ENCODE measurements around the gene TRIP13.
A peak's percentile ranks its signal among the peaks of the same experiment; 100 is the strongest.
"Not testable (repeated sequence)": the region's sequence is repeated elsewhere in the genome, so short reads cannot be mapped to it uniquely, and the experiment has no call there.

TRIP13 gene

DNA sequence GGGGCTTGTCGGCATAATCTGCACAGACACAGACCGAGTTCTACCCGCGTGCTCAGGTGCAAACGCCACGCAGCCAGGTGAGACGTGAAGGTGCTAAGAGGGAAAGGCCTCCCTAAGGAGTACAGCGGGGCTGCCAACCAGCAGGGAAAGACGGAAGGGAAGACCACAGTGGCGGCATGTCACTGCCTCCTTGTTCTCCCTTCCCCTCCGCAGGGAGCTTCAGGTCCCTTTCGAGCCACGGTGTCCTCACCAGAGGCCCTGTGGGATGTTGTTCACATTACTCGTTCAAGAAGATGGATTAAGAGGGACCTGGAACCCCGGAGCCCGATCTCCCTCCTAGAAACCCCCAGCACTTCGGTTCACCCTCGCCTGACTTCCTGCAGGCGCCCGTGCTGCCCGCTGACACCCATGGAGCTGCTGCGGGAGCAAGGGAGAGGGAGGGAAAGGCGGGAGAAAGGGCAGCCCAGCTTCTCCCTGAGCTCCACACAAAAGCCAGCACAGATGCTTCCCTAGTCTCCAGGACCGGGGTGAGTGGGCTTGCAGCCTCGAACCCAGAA lies 769 bp upstream of the TRIP13 start:
- no peak for DNase-seq (ENCODE audit: low read depth)

DNA sequence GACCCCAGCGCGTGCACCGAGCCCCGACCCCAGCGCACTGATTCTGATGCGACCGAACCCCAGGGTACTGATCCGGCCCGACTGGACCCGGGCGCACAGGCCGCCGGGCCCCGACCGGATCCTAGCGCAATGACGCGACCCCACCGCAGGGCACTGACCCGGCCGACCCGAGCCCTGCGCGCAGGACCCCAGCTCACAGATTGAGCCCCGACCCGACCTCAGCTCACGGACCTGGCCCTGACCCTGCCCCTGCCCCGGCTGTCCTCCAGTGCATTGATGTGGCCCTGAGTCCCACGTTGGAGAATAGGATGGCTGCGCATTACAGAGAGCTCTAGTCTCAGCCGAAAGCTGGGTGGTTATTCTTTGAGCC lies 438 bp downstream of the TRIP13 start:
- DNase-seq (ENCODE audit: low read depth), result no peak

DNA sequence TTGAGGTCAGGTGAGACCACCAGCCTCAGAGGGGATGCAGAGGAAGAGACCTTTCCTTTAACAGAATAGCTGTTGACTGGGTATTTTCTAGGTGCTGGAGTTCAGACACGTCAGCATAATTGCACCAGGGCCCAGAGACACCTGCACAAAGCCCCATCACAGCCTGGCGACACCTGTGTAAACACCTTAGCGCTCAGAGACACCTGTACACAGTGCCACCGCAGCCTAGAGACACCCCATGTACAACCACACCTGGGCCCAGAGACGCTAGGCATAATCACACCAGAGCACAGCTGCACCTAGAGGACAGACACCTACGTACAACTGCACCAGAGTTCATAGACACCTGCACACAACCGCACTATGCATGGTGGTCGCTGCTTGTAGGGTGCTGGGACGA lies 1.0 kb downstream of the TRIP13 start:
- DNase-seq (ENCODE audit: low read depth), result no peak

DNA sequence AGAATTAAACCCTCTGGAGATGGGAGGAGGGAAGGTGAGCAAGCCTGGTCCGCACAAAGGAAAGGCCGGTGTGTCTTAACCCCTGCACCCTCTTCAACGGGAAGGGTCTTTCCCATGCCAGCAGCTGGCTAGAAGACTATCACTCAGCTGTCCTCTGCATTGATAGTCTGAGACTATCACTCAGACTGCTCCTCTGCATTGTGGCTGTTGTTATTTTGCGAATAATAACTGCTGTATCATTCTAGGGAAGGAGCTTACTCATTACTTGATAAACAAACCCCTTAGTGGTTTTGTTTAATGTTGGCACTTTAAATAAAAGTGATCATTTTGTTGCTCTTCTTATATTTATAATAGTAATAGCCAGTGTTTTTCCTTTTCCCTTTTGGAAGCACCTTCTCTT lies 8.1 kb downstream of the TRIP13 start:
- no peak for DNase-seq (ENCODE audit: low read depth)

DNA sequence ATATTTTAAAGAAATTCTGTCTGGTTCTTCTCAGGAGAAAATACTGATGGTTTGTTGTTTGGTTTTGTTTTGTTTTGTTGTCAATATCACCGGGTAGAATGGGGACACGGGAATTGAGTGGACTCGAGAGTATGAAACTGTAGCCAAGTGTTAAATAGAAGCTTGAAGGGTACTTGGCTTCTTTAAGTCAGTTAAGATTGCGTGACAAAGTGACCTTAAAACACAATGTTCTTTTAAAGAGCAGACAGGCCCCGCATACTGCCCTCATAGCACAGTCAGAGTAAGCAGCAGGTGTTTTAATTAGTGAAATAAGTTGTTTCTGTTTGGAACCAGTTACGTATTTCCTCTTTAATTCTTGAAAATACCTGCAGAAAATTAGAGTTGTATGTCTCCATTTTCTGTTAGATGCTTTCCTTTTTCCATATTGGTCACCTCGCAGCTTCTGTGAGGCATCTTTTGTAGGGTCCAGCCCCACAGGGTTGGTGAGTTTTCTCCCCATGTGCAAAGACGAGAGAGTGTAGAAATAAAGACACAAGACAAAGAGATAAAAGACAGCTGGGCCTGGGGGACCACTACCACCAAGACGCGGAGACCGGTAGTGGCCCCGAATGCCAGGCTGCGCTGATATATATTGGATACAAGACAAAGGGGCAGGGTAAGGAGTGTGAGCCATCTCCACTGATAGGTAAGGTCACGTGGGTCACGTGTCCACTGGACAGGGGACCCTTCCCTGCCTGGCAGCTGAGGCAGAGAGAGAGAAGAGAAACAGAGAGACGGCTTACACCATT lies 9.6 kb downstream of the TRIP13 start:
- no peak for DNase-seq (ENCODE audit: low read depth)

- no peak for DNase-seq (ENCODE audit: low read depth)
Observed at GRCh38 chr5:903756-904096, 11.0 kb downstream of the TRIP13 start.

DNA sequence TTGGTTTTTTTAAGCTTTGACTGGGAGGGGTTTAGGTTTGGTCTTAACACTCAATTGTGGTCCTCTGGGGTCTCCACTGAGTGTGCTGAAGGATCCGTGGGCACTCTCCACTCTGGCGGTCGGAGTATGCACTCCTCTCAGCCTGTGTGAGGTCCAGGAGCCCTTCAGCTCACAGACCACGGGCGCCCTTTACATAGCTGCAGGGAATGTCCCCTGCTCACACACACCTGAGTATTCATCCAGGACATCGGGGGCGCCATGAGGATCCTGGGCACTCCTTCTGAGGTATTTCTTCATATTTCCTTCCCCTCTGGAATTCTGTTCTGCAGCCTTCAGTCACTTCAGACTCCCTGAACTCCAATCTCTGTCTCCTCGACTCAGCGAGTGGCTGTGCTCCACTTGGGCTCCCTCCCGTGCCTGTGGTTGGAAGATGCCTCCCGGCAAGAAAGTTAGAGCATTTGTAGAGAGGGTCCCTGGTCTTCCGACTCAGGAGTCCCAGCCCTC lies 12.5 kb downstream of the TRIP13 start:
- no peak for DNase-seq (ENCODE audit: low read depth)

- no peak for DNase-seq (ENCODE audit: low read depth)
Observed at GRCh38 chr5:907366-907910, 14.8 kb downstream of the TRIP13 start.

DNA sequence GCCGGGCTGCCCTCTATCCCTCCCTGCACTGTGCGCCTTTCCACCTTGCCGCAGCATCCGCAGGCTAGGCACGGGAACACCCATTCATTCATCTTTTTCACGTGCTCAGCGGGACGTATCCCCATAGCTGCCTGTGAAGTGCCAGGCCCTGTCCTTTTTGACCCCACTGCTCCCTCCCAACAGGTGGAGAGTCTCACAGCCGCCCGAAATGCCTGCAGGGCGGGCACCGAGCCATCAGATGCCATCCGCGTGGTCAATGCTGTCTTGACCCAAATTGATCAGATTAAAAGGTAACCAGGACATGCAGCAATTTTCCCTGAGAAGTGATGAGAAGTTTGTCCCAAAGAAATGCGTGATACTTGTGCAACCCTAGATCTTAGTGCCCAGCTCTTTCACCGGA lies 15.5 kb downstream of the TRIP13 start:
- DNase-seq (ENCODE audit: low read depth), result no peak

GRCh38 chr5:909086-909485 lies 16.4 kb downstream of the TRIP13 start:
- no peak for DNase-seq (ENCODE audit: low read depth)

- DNase-seq (ENCODE audit: low read depth), result no peak
Observed at GRCh38 chr5:909994-910768, 17.5 kb downstream of the TRIP13 start.

DNA sequence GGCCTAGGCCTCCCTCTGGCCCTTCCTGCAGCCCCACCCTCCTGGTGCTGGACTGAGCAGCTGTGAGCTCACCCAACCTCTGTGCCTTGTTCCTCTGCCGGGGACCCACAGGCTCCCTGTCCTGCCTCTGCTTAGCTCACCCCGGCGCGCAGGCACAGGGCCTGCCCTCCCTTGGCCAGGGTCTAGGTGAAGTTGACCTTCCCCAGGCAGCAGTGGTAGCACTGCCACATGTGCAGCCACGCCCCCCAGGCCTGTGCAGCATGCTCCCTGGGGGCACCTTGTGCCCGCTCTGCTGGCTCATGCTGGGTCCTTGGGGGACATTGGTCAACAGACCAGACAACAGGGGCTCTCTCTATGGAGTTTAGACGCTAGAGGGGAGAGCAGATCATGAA lies 18.1 kb downstream of the TRIP13 start:
- no peak for DNase-seq (ENCODE audit: low read depth)

DNA sequence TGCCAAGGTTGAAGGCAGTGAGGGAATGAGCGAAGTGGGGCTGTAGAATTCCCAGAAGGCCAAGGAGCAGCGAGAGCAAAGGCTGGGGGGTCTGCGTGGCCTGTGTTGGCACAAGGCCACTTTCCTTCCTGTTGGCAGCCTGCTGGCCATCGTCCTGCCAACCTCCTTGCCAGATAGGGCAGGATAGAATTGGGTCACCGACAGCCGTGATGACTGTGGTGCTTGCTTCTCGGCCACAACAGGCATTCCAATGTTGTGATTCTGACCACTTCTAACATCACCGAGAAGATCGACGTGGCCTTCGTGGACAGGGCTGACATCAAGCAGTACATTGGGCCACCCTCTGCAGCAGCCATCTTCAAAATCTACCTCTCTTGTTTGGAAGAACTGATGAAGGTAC lies 18.9 kb downstream of the TRIP13 start:
- DNase-seq (ENCODE audit: low read depth), result peak; percentile 37

GRCh38 chr5:912280-913091 lies 19.8 kb downstream of the TRIP13 start:
- DNase-seq (ENCODE audit: low read depth), result peak; percentile 87

- DNase-seq (ENCODE audit: low read depth), result no peak
Observed at GRCh38 chr5:914174-914573, 21.5 kb downstream of the TRIP13 start.

GRCh38 chr5:914612-915011 lies 21.9 kb downstream of the TRIP13 start:
- DNase-seq (ENCODE audit: low read depth), result no peak

GRCh38 chr5:915346-915745 lies 22.7 kb downstream of the TRIP13 start:
- DNase-seq (ENCODE audit: low read depth), result not testable (repeated sequence)

- DNase-seq (ENCODE audit: low read depth), result no peak
Observed at GRCh38 chr5:915946-916345, 23.3 kb downstream of the TRIP13 start.

- DNase-seq (ENCODE audit: low read depth), result no peak
Observed at GRCh38 chr5:916441-917293, 24.0 kb downstream of the TRIP13 start.

DNA sequence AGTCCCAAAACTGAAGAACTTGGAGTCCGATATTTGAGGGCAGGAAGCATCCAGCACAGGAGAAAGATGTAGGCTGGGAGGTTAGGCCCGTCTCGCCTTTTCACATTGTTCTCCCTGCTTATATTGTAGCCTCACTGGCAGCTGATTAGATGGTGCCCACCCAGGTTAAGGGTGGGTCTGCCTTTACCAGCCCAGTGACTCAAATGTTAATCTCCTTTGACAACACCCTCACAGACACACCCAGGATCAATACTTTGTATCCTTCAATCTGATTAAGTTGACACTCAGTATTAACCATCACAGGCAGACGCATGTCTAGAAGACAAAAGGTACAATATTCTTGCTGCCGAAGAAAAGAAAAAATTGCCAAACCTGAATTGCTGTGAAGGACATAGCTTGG lies 26.0 kb downstream of the TRIP13 start:
- DNase-seq (ENCODE audit: low read depth), result not testable (repeated sequence)

DNA sequence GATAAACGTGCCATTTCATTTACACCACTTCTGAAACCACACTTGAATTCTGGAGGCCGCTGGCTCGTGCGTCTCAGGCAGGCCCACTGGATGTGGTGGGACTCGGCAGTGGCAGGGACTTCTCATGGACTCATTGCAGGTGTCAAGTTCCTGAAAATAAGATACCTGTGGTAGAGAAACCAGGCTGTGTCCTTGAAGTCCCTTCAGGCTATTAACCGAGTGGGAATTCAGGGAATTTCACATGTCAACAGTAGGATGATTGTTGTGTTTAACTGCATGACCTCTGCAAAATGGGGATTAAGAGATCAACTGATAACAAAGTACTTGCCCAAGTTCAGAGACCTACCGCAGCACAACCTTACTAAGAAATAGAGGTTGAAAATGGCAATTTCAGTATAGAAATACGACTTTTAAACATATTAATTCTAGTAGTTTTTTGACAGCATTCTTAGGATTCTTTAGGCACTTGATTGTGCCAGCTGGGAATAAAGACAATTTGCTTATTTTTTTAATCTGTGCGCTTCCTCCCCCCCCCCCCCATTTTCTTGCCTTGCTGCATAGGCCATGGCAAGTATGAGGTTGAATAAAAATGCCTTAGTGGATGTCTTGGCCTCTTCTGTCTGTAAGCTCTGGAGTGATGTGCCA lies 26.8 kb downstream of the TRIP13 start:
- DNase-seq (ENCODE audit: low read depth), result no peak
